A172 (cell line): ENCODE data around the gene GATAD2B. TPM values are rescaled to one million over a fixed set of nuclear protein-coding genes. Genes with fewer than 3 reads are reported as not detected.
A peak's percentile ranks its signal among the peaks of the same experiment; 100 is the strongest.
"Not testable (repeated sequence)": the region's sequence is repeated elsewhere in the genome, so short reads cannot be mapped to it uniquely, and the experiment has no call there.

Experiments
- DNase-seq: peaks from one replicate; pipeline ENCODE4 v3.0.0-alpha.2; 2015; ENCODE audit warnings: low spot score
- total RNA-seq: library from RNA; depleted of rRNA; stranded (reverse); fragments of >200 nt; shearing (Covaris generic); gene quantifications from 2 replicates; pipeline ENCODE4 v1.2.3, GENCODE V29; 2014

Gene GATAD2B
- total RNA-seq, 1 experiment from 2014 or later: 6.5 TPM

DNA sequence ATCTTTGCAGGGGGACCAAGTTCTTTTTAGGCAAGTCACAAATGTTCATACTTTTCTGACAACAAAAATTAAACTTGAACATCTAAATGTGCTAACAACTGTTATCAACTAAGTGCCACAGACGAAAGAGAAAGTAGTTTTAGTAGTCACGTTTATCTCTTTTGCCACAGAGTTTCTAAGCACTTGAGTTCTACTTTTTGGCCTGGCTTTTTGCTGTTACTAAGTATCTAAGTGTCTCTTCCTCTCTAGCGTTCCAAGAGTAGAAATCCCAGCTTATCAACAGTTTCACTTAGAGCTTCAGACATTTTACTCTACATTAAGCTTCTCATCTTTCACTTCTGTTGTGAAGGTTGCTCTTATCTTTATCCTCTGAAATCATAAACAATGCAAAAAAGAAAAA is 34.2 kb downstream of the GATAD2B start:
- DNase-seq: no peak

- no peak for DNase-seq
Measured at GRCh38 chr1:153886127-153886526, 36.6 kb downstream of the GATAD2B start.

GRCh38 chr1:153883223-153883622 is 39.5 kb downstream of the GATAD2B start:
- DNase-seq: no peak

DNA sequence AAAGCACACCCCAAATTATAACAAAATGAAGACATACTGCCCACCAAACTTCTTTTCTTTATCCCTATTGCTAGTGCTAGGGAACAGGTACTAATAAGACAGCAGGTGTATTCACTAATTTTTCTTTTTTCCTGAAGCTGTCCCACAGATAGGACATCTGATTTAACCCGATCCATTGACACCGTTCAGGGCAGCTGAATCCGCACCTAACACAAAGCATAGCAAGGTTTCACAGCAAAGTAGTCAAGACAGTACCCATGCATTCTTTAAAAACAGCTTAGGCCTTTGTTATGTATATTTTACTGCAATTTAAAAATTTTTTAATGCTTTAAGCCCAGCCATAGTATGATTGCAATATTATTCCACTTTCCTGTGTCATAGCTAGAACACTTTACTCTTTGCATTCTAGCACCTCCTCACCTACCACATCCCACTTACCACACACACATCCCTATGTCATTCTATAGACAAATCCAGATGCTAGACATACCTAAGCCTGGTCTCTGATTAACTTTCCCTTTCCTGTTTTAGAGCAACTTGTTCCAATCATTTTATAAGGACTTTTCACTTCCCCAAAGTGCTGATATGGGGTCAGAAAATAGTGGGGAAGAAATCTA is 40.4 kb downstream of the GATAD2B start:
- no peak for DNase-seq

GRCh38 chr1:153881751-153882150 is 41.0 kb downstream of the GATAD2B start:
- peak; percentile 56 for DNase-seq

- DNase-seq: peak; percentile 82
Measured at GRCh38 chr1:153880962-153881361, 41.8 kb downstream of the GATAD2B start.

DNA sequence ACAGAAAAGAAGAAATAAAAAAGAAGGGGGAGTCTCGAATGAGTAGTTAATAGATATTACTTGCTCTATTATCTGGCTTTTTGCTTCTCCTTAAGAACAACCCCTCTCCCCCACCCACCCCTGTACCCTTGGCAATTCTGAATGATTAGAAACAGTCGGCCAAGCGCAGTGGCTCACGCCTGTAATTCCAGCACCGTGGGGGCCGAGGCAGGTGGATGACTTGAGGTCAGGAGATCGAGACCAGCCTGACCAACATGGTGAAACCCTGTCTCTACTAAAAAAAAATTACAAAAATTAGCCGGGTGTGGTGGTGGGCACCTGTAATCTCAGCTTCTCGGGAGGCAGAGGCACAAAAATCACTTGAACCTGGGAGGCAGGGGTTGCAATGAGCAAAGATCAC is 42.7 kb downstream of the GATAD2B start:
- no peak for DNase-seq

DNA sequence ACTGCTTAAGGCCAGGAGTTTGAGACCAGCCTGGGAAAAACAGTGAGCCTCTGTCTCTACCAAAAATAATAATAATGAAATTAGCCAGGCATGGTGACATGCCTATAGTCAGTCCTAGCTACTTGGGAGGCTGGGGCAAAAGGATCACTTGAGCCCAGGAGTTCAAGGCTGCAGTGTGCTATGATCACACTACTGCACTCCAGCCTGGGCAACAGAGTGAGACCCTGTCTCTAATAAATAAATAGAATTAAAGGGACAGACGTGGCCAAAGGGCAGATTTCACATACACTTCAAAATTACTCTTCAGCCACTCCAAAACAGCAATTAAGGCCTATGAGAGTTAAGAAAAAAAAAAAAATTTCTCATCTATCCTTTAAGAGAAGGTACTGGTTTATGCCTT is 45.7 kb downstream of the GATAD2B start:
- DNase-seq: no peak

- no peak for DNase-seq
Measured at GRCh38 chr1:153872934-153873333, 49.8 kb downstream of the GATAD2B start.

DNA sequence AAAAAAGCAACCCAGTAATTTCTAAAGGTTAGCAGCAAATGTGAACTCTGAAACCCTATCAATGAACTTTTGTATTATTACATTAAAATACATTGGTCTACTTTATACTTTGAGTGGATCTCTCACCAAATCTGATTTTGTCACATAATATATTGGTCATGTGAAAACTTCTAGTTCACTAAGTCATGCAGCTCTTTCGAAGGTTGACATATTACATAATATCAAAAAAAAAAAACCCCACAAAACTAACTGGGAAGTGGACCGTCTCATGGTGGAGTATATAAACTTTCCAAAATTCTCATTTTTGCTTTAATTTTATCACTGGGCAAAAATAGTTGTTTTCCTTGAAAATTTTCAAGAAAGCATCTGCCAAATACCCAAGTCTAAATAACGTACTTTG is 50.4 kb downstream of the GATAD2B start:
- no peak for DNase-seq

- DNase-seq: no peak
Measured at GRCh38 chr1:153869486-153869885, 53.3 kb downstream of the GATAD2B start.

DNA sequence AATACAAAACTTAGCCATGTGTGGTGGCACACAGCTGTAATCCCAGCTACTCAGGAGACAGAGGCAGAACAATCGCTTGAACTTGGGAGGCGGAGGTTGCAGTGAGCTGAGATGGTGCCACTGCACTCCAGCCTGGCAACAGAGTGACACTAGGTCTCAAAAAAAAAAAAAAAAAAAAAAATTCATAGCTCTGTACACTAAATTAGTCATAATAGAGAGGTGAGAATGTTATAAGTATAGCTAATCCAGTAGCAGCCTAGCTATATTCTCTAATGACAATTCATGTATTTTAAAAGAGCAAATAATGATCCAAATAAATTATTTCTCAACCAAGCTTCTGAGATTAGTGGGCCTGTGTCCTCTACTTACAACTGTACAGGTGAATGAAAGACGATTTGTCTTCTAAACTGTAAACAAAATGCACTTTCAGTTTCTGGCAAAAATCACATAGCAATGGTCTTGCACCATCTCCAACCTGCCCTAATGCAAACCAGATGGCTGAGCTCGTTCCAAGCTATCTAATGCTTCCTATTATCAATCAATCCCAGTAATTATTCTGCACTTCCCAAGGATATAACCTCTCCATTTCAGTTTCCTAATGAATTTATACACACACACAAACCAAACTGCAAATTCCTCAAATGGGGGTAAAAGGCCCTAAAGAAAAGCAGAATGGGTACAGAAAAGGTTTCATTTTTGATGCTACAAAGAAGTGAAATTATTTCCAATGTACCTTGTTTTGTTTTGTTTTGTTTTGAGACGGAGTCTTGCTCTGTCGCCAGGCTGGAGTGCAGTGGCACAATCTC is 56.5 kb downstream of the GATAD2B start:
- no peak for DNase-seq

- no peak for DNase-seq
Measured at GRCh38 chr1:153860285-153860684, 62.5 kb downstream of the GATAD2B start.

GRCh38 chr1:153857505-153857904 is 65.3 kb downstream of the GATAD2B start:
- no peak for DNase-seq

DNA sequence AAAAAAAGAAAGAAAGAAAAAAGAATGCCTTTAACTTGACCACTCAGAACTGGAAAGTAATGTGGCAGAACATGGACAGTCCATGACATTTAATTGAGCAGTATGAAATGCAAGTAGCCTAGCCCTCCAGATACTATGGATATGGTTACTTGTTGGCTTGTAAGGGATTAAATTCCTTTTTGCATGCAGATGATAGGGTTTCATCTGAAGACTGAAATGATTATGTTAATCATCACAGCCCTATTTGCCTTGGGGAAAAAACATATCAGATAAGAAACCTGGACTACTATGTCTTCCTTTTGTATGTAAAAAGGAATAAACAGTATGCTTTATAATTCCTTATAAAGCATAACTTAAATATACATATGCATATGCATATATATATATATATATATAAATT is 66.0 kb downstream of the GATAD2B start:
- DNase-seq: no peak

GRCh38 chr1:153852170-153852569 is 70.6 kb downstream of the GATAD2B start:
- no peak for DNase-seq

GRCh38 chr1:153849487-153850185 is 73.1 kb downstream of the GATAD2B start:
- no peak for DNase-seq

GRCh38 chr1:153848805-153849204 is 74.0 kb downstream of the GATAD2B start:
- DNase-seq: no peak

GRCh38 chr1:153845158-153845557 is 77.6 kb downstream of the GATAD2B start:
- no peak for DNase-seq

DNA sequence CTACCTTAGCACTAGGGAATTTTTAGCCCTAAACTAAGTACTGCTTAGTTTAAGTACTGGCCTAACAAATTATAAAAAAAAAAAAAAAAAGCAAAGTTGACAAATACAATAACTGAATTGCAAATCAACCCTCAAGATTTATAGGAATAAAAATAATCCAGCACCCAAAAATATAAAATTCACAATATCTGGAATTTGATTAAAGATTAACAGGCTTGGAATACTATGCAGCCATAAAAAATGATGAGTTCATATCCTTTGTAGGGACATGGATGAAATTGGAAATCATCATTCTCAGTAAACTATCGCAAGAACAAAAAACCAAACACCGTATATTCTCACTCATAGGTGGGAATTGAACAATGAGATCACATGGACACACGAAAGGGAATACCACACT is 78.4 kb downstream of the GATAD2B start:
- not testable (repeated sequence) for DNase-seq

- peak; percentile 21 for DNase-seq
Measured at GRCh38 chr1:153842006-153842471, 80.7 kb downstream of the GATAD2B start.

DNA sequence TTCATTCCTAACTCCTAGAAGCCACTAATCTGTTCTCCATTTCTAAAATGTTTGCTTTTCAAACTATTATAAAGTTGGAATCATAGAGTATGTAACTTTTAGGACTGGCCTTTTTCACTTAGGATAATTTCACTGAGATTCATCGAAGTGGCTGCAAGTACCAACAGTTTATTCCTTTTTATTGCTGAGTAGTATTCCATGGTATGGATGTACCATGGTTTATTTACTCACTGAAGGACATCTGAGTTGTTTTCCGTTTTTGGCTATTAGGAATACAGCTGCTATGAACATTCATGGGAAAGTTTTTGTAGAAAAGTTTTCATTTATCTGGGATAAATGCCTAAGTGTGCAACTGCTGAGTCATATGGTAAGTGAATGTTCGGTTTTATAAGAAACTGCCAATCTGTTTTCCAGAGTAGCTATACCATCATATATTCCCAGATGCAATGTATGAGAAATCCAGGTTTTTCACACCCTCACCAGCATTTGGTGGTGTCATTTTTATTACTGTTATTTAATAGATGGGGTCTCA is 81.2 kb downstream of the GATAD2B start:
- peak; percentile 30 for DNase-seq
